Heart left ventricle (tissue), 16 donors: Measurements from ENCODE around the gene GABBR2. TPM values are rescaled to one million over a fixed set of nuclear protein-coding genes. Genes with fewer than 3 reads are reported as not detected.

Experiments
- ATAC-seq, 4 donors: fragments of 200-7000 bp; cut with Tn5 transposase; one replicate each; pipeline ENCODE4 v1.9.1; 2020 to 2022; ENCODE audit warnings: moderate library complexity in 4 of 4, mild to moderate bottlenecking in 3 of 4, moderate number of reproducible peaks in 1 of 4
- DNase-seq, 5 donors: peaks; one replicate each; pipeline ENCODE4 v3.0.0-alpha.2; 2020
- H3K27ac ChIP-seq, 12 donors: fragments of 200-600 bp; sonication (generic) in 4 of 12; one replicate each; pipeline versions ENCODE4 v1.5.0 to v1.8.0; 2016 to 2022; ENCODE audit warnings: mild to moderate bottlenecking in 2 of 12
- H3K27me3 ChIP-seq, 9 donors: fragments of 200-600 bp; sonication (generic) in 2 of 9; one replicate each; pipeline versions ENCODE4 v1.5.1 to v1.8.0; 2016 to 2022; ENCODE audit warnings: mild to moderate bottlenecking in 3 of 9
- H3K36me3 ChIP-seq, 9 donors: fragments of 200-600 bp; sonication (generic) in 2 of 9; one replicate each; pipeline versions ENCODE4 v1.5.0 to v1.8.0; 2018 to 2022; ENCODE audit warnings: mild to moderate bottlenecking in 2 of 9
- H3K4me1 ChIP-seq, 12 donors: fragments of 200-600 bp; sonication (generic) in 4 of 12; one replicate each; pipeline versions ENCODE4 v1.5.0 to v1.8.0; 2016 to 2022; ENCODE audit warnings: mild to moderate bottlenecking in 3 of 12
- H3K4me3 ChIP-seq, 12 donors: fragments of 200-600 bp; sonication (generic) in 4 of 12; one replicate each; pipeline versions ENCODE4 v1.5.0 to v1.8.0; 2017 to 2022; ENCODE audit warnings: mild to moderate bottlenecking in 9 of 12, moderate library complexity in 4 of 12
- H3K9me3 ChIP-seq, 12 donors: fragments of 200-600 bp; sonication (generic) in 4 of 12; one replicate each; pipeline versions ENCODE4 v1.5.0 to v1.8.0; 2016 to 2022; ENCODE audit warnings: mild to moderate bottlenecking in 1 of 12
- POLR2A ChIP-seq, 2 donors: fragments of 450-650 bp; IDR thresholded peaks; one replicate each; pipeline ENCODE4 v1.6.1; 2017; ENCODE audit warnings: antibody characterized with exemption in 2 of 2, mild to moderate bottlenecking in 2 of 2, moderate library complexity in 2 of 2
- WGBS, 4 donors: extraction: QIAGEN DNeasy Blood & Tissue Kit in 2 of 4; methylation state at CpG; one replicate each; pipeline versions ENCODE4 v1.1.5 to v1.1.7; 2013 to 2018; 5-methylcytosine and 5-hydroxymethylcytosine counted together
- intact Hi-C, 10 donors: fragments of 100-400 bp; cut with DNase I; formaldehyde crosslinking; loops; one replicate each; pipeline versions ENCODE4 v1.11.1 to v1.14.2; 2022
- polyA plus RNA-seq, 2 donors: library from polyadenylated mRNA; stranded (reverse); fragments of 200-250 nt; gene quantifications; one replicate each; pipeline ENCODE4 v1.2.3, GENCODE V29; 2013
- total RNA-seq, 9 donors: library from RNA; depleted of rRNA in 2 of 9; stranded (reverse); fragments of >200 nt in 2 of 9; fragmentation: NEBNext Ultra II Directional in 3 of 9; extraction: Animal tissue kit (Norgen Biotek cat#: 25700) in 3 of 9; gene quantifications; one replicate each; pipeline versions ENCODE4 v1.1.0 to v1.2.4, GENCODE V29; 2016 to 2023
- TF ChIP-seq, protein P1 (sequence below), 12 donors: fragments of 200-600 bp; sonication (generic) in 4 of 12; IDR thresholded peaks; one replicate each; pipeline versions ENCODE4 v1.5.0 to v1.8.0; 2018 to 2022; ENCODE audit warnings: antibody characterized with exemption in 12 of 12, mild to moderate bottlenecking in 5 of 12
- donor health status: ischemic (EF 13 %, LVEDD 7.1; RV severe dilation, severe dysfunction).
- donor health status: healthy with polysubstance abuse.
- donor health status: DM: no; HTN: yes; CAD: no.
- donor health status: DM: no; HTN: no; CAD: no.
- donor health status: ischemic (EF 25% LVEDD 6.9; RV normal size, moderate dysfunction).
- donor health status: ischemic (EF 25% LVEDD 5.7; RV mildly dilated, moderate dysfunction).
- donor health status: healthy.
- donor health status: DM: yes; HTN: yes; CAD: no.
- donor health status: ischemic (EF 35%, LVEDD 5.7; RV mildly dilated, moderate dysfunction).
- donor health status: nonischemic (EF 11% LVEDD 7.7; RV severe dilation, severe dysfunction).
- donor health status: DM: yes; HTN: yes; CAD: no.
- donor health status: PGD.
- donor health status: ischemic (EF 29% LVEDD 5.4; RV normal size, mild dysfunction).
- donor health status: nonischemic (EF 23%, LVEDD 6.1; RV moderate dilation, normal function).

The GABBR2 gene
- total and polyA plus RNA-seq, 11 donors: 0.11 to 3.4 (median 0.58) TPM

DNA sequence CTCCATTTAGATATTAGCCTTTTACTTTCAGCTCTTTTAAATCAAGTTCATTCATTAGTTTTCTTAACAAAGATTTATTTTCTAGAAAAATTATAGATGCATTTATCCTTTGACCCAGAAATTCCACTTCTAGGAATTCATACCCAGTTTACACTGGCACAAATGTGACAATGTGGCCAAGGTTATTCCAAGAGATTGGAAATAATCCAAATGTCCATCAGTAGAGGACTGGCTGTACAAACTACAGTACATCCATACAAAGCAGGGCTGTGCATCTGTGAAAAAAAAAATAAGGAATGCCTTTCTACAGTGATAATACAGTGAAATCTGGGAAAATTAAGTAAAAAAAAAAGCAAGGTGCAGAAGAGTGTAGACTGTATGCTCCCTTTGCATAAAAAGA is 149.2 kb downstream of the GABBR2 start:
- TF ChIP-seq POLR2A (IDR thresholded peaks at IDR 0.05): no peak
- TF ChIP-seq, protein P1, sequence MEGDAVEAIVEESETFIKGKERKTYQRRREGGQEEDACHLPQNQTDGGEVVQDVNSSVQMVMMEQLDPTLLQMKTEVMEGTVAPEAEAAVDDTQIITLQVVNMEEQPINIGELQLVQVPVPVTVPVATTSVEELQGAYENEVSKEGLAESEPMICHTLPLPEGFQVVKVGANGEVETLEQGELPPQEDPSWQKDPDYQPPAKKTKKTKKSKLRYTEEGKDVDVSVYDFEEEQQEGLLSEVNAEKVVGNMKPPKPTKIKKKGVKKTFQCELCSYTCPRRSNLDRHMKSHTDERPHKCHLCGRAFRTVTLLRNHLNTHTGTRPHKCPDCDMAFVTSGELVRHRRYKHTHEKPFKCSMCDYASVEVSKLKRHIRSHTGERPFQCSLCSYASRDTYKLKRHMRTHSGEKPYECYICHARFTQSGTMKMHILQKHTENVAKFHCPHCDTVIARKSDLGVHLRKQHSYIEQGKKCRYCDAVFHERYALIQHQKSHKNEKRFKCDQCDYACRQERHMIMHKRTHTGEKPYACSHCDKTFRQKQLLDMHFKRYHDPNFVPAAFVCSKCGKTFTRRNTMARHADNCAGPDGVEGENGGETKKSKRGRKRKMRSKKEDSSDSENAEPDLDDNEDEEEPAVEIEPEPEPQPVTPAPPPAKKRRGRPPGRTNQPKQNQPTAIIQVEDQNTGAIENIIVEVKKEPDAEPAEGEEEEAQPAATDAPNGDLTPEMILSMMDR (IDR thresholded peaks at IDR 0.05): no peak
- no peak overlapping the region for H3K4me3 ChIP-seq

DNA sequence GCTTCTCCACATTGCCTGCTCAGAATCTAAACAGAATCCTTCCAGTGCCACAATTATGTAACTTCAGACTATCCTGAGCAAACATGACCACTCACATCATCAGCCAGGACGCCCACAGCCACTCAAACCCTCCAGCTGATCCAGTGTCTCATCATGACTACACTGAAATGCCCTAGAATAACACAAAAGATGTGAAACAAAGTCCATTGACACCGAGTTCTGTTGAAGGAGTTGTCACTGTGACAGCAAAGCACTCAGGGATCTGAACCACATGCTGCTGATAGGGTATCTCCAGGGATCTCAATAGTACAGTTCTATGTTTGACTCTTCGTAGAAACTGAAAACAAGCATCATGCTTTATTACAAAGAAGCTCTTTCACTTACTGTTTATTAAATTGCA is 150.2 kb downstream of the GABBR2 start:
- ATAC-seq (peak in 1 of 4 donors; percentile 53), DNase-seq (no peak)
- intact Hi-C loops: no loop called here
- H3K27ac ChIP-seq: no peak overlapping the region
- H3K27me3 ChIP-seq: no peaks in the 10 kb centered on the region
- peaks cover 0 to 5% (median 0%) of the 10 kb centered on the region in 12 donors for H3K4me1 ChIP-seq
- TF ChIP-seq, protein P1 (IDR thresholded peaks at IDR 0.05): no peak
- TF ChIP-seq POLR2A (IDR thresholded peaks at IDR 0.05): no peak
- H3K4me3 ChIP-seq: no peak overlapping the region
- no peaks in the 10 kb centered on the region for H3K9me3 ChIP-seq
- no peaks in the 10 kb centered on the region for H3K36me3 ChIP-seq
- WGBS, 4 donors: 47 to 55% (median 51%) methylated on average over 3 of the region's 3 CpGs

More for the DNA sequence above, 149.2 kb downstream of the GABBR2 start:
- intact Hi-C loops: no loop called here
- Histone ChIP-seq H3K27me3 (no peaks in the 10 kb centered on the region), H3K36me3 (no peaks in the 10 kb centered on the region), H3K4me1 (peaks cover 0 to 5% (median 0%) of the 10 kb centered on the region in 12 donors), H3K9me3 (no peaks in the 10 kb centered on the region), H3K27ac (no peak overlapping the region)
- ATAC-seq (peak in 2 of 4 donors; percentile 39 to 68), DNase-seq (no peak)

DNA sequence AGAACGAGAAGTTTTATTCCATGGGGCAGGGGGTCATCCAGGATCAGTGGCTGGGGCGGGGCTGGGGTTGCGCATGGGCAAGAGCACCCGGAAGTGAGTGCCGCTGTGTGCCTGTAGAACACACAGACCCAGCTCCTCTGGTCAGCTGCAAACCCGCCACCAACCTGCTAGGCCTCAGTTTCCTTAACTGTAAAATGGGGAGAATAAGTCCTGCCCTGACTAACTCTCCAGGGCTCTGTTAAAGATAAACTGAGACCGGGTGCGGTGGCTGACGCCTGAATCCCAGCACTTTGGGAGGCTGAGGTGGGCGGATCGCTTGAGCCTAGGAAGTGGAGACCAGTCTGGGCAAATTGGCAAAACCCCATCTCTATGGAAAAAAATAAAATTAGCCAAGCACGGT is 152.2 kb downstream of the GABBR2 start:
- intact Hi-C loops: no loop called here
- Histone ChIP-seq H3K27me3 (no peaks in the 10 kb centered on the region), H3K36me3 (no peaks in the 10 kb centered on the region), H3K4me1 (peaks cover 0 to 5% (median 0%) of the 10 kb centered on the region in 12 donors), H3K4me3 (no peak overlapping the region), H3K9me3 (no peaks in the 10 kb centered on the region), H3K27ac (no peak overlapping the region)
- 83 to 91% (median 88%) methylated on average over 12 of the region's 12 CpGs for WGBS, 4 donors
- DNase-seq (no peak), ATAC-seq (no peak)
- TF ChIP-seq POLR2A (IDR thresholded peaks at IDR 0.05): no peak
- TF ChIP-seq, protein P1 (IDR thresholded peaks at IDR 0.05): no peak

DNA sequence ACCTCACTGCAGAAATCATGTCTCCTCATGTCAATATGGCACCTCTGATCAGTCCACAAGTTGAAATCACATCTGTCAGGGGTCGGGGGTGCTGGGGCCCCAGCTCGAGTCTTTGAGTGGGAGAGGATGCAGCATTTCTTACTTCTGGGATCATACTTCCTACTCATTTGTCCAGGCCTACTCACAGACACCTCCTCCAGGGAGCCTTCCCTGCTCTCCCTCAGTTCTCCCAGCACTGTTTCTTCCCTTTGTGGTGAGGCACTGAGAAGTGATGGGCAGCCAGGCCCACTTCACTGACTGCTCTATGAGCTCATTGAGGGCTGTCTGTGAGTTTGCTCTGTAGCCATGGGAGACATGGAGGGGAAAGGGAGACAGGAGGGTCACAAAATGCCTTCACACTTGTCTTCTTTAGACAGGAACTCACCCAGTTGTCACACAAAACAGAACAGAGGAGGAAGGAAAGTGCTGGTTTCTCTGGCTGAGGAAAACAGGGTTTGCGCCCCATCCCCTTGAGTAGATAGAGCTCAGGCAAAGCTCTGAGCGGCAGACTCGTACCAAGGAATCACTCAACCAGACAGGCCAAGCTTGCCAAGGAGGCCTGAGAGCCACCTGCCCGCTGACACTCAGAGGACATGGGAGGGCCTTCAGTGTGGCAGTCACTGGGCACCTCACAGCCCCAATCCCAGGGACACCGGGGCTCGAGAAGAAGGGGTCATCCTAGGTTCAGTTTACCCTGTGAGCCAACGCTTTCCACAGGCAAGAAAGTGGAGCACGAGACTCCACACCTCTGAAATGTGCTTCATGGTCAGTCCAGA is 152.9 kb downstream of the GABBR2 start:
- no peak overlapping the region for H3K27ac ChIP-seq
- 82 to 86% (median 84%) methylated on average over 8 to 10 of the region's 10 CpGs for WGBS, 4 donors
- H3K4me3 ChIP-seq: no peak overlapping the region
- no peaks in the 10 kb centered on the region for H3K36me3 ChIP-seq
- DNase-seq: no peak
- H3K9me3 ChIP-seq: no peaks in the 10 kb centered on the region
- ATAC-seq: peak in 1 of 4 donors; percentile 22
- H3K4me1 ChIP-seq: peaks cover 0 to 5% (median 0%) of the 10 kb centered on the region in 12 donors
- H3K27me3 ChIP-seq: no peaks in the 10 kb centered on the region
- intact Hi-C loops: no loop called here
- TF ChIP-seq, protein P1 (IDR thresholded peaks at IDR 0.05): no peak
- no peak for TF ChIP-seq POLR2A (IDR thresholded peaks at IDR 0.05)
